HK-2 (cell line): ENCODE measurements around the gene OLFM2.
"Not testable (repeated sequence)": the region's sequence is repeated elsewhere in the genome, so short reads cannot be mapped to it uniquely, and the experiment has no call there.

Experiments
- DNase-seq: peaks from one replicate; pipeline ENCODE4 v3.0.0-alpha.2; 2018; ENCODE audit not compliant: unreplicated experiment

The OLFM2 gene

GRCh38 chr19:9936326-9937000, at the start of gene OLFM2:
Gene OLFM2 (minus strand): TSS chr19:9936515. CDS start chr19:9936366, 149 bp downstream.
- no peak for DNase-seq

- DNase-seq: no peak
These were observed 45.3 kb upstream of the OLFM2 start for GRCh38 chr19:9981406-9982260.

- no peak for DNase-seq
These were observed 35.8 kb upstream of the OLFM2 start for GRCh38 chr19:9972103-9972502.

- no peak for DNase-seq
These were observed 35.0 kb upstream of the OLFM2 start for GRCh38 chr19:9971166-9971897.

- no peak for DNase-seq
These were observed 34.2 kb upstream of the OLFM2 start for GRCh38 chr19:9970481-9970880.

GRCh38 chr19:9969688-9969975, 33.3 kb upstream of the OLFM2 start:
- DNase-seq: no peak

- no peak for DNase-seq
These were observed 32.7 kb upstream of the OLFM2 start for GRCh38 chr19:9968820-9969687.

GRCh38 chr19:9967326-9967725, 31.0 kb upstream of the OLFM2 start:
- DNase-seq: no peak

GRCh38 chr19:9966448-9966847, 30.1 kb upstream of the OLFM2 start:
- no peak for DNase-seq

GRCh38 chr19:9966024-9966423, 29.7 kb upstream of the OLFM2 start:
- no peak for DNase-seq

- DNase-seq: no peak
These were observed 26.4 kb upstream of the OLFM2 start for GRCh38 chr19:9962623-9963290.

GRCh38 chr19:9961103-9961502, 24.8 kb upstream of the OLFM2 start:
- no peak for DNase-seq

- DNase-seq: no peak
These were observed 22.1 kb upstream of the OLFM2 start for GRCh38 chr19:9958379-9958821.

- no peak for DNase-seq
These were observed 20.6 kb upstream of the OLFM2 start for GRCh38 chr19:9956956-9957355.

- no peak for DNase-seq
These were observed 17.7 kb upstream of the OLFM2 start for GRCh38 chr19:9953802-9954542.

GRCh38 chr19:9952276-9952675, 16.0 kb upstream of the OLFM2 start:
- DNase-seq: no peak

- no peak for DNase-seq
These were observed 11.1 kb upstream of the OLFM2 start for GRCh38 chr19:9947441-9947840.

GRCh38 chr19:9946528-9947125, 10.3 kb upstream of the OLFM2 start:
- not testable (repeated sequence) for DNase-seq

- peak; percentile 84 for DNase-seq
These were observed 9.1 kb upstream of the OLFM2 start for GRCh38 chr19:9945319-9945966.
